ENCODE data around the gene XRRA1. TPM values are rescaled to one million over a fixed set of nuclear protein-coding genes. Genes with fewer than 3 reads are reported as not detected.
A peak's percentile ranks its signal among the peaks of the same experiment; 100 is the strongest.
"Not testable (repeated sequence)": the region's sequence is repeated elsewhere in the genome, so short reads cannot be mapped to it uniquely, and the experiment has no call there.

Gene XRRA1
- total RNA-seq, 1 experiment from 2014 or later, result 1.1 TPM

DNA sequence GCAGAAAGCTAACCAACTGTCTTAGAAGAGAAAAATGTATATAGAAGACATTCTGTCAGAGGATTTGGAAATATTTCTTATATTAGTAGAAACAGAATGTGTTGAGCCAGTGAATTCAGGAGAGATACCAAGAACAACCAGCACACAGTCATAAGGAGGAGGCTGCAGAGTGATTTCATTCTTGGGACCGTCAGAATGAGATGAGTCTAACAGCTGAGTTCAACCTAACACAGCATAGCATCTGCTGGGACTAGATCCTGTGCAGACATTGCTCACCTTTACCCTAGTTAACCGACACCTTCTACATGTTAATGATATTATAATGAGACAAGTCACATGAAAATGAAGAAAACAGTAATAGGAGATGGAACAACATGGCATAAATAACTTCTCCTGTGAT, 85.5 kb downstream of the XRRA1 start:
- Histone ChIP-seq H3K9me3 (peaks cover 24% of the 10 kb centered on the region), H3K4me3 (no peak overlapping the region), H3K27me3 (no peaks in the 10 kb centered on the region), H3K36me3 (peaks cover 72% of the 10 kb centered on the region)
- DNase-seq, result no peak

DNA sequence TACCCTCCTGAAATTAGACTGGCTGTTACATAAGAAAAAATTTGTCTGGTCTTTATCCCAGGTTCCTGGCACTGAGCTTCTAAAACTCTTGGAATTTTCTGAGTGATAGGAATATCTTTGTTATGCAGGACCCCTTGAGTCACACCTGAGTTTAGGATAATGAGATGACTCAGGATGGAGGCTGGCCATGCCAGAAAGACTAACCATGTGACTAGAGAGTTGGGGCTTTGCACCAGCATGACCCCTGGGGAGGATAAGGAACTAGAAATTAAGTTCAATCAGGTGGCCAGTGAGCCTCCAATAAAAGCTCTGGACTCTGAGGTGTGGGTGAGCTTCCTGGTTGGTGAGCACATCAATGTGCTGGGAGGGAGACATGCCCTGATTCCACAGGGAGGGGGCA, 88.1 kb downstream of the XRRA1 start:
- H3K9me3 ChIP-seq, result peaks cover 4% of the 10 kb centered on the region
- H3K36me3 ChIP-seq, result peaks cover 70% of the 10 kb centered on the region
- no peak overlapping the region for H3K4me3 ChIP-seq
- no peak for DNase-seq
- H3K27me3 ChIP-seq, result no peaks in the 10 kb centered on the region

DNA sequence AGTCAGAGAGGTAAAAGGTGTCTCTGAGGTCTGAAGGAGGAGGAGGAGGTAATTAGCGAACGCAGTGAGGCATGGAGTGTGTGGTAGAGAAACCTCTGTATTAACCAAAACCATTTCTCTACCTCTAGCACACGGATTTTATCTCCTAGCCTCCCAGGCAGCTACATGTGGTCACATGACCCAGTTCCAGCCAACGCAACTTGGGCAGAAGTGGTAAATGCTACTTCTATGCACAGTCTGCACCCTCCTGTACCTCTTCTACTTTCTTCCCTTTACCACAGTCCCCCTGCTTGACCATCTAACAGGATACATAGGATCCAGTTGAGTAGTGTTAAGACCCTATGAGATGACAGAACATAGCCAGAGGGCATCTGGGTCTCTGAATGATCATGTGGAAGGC, 95.7 kb downstream of the XRRA1 start:
- Histone ChIP-seq H3K36me3 (peaks cover 55% of the 10 kb centered on the region), H3K9me3 (no peaks in the 10 kb centered on the region), H3K4me3 (no peak overlapping the region), H3K27me3 (no peaks in the 10 kb centered on the region)
- no peak for DNase-seq

DNA sequence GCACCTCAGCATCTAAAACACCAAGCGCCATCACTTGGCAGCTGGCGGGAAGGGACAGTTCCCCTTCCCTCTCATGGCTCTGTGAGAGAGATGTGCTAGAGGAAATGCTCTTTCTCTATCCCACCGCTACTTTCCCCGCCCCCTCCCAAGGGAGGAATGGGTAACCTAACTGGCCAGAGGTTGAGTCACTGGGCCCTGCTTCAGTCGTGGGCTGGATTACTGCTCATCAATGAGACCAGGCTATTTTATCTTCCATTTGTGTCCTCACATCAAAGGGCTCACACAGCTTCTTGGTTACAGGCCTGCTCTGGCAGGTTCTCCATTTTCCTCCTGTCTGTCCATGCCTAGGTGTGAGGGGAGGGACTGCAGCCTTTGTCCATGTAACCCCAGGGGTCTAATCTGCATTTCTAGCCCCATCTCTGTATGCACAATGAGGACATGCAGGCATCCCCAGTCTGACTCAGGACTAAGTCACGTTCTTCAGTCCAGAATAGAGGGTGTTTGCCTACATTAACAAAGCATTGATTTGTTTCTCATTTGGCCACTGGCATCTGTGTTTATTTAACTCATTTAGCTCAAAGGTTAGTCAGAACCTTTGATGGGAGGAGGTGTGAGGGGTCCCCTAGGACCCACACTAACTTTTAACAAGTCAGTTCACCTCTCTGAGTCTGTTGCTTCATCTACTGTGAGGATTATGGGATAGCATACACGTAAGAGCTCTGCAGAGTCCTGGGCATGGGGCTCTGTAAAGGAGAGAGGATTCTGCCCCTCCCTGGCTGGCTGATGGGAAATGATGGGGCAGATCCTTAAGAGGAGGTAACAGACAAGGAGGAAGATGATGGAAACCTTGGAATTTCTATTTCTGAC, 99.1 kb downstream of the XRRA1 start:
- H3K36me3 ChIP-seq, result peaks cover 47% of the 10 kb centered on the region
- H3K4me3 ChIP-seq, result no peak overlapping the region
- no peaks in the 10 kb centered on the region for H3K27me3 ChIP-seq
- DNase-seq, result peak; percentile 77
- no peaks in the 10 kb centered on the region for H3K9me3 ChIP-seq

- no peaks in the 10 kb centered on the region for H3K9me3 ChIP-seq
- H3K36me3 ChIP-seq, result peaks cover 46% of the 10 kb centered on the region
- no peak overlapping the region for H3K4me3 ChIP-seq
- H3K27me3 ChIP-seq, result no peaks in the 10 kb centered on the region
- no peak for DNase-seq
Observed at GRCh38 chr11:74847895-74848294, 101.0 kb downstream of the XRRA1 start.

DNA sequence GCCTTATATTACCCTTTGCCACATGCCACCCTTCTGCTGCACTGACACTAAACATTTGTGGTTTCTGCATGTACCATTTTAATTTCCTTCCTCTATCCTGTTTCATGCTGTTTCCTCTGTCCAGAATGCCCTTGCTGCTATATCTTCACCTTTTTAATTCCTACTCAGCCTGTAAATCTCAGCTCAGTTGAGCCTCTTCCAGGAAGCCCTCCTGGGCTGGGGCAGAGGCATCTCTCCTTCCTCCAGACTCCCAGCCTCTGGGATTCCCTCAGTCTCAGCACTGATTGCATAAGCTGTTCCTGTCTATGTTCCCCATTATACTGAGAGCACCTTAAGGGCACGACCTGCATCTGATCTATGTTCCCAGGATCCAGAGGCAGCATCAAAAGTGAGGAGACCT, 101.5 kb downstream of the XRRA1 start:
- Histone ChIP-seq H3K36me3 (peaks cover 48% of the 10 kb centered on the region), H3K27me3 (no peaks in the 10 kb centered on the region), H3K9me3 (no peaks in the 10 kb centered on the region), H3K4me3 (no peak overlapping the region)
- DNase-seq, result no peak

DNA sequence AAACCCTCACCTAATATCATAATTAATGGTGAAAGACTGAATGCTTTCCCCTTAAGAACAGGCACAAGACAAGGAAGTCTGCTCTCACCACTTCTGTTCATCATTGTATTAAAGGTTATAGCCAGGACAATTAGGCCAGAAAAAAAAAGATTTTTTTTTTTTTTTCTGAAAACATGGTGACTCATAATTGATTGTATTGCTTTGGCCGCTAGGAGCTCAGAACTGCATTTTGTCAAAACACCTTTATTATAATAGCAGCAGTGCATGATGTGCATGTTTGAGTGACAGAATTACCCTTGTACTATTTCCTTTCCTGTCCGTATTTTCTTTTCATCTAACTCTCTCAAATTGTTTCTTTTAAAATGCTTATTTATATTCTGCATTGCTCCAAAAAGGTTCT, 102.1 kb downstream of the XRRA1 start:
- H3K4me3 ChIP-seq, result no peak overlapping the region
- H3K27me3 ChIP-seq, result no peaks in the 10 kb centered on the region
- H3K9me3 ChIP-seq, result no peaks in the 10 kb centered on the region
- no peak for DNase-seq
- H3K36me3 ChIP-seq, result peaks cover 47% of the 10 kb centered on the region

DNA sequence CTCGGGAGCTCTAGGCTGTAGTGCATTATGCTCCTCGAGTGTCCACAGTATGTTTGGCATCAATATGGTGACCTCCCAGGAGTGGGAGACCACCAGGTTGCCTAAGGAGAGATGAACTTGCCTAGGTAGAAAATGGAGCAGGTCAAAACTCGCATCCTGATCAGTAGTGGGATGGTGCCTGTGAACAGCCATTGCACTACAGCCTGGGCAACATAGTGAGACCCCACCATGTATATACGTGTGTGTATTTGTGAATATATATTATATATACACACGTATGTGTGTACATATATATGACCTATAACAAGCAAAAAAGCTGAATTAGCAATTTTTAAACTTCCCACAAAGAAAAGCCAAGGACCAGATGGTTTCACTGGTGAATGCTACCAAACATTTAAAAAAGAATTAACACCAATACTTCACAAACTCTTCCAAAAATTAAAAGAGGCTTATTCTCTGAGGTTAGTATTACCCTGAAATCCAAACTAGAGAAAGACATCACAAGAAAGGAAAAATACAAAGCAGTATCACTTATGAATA, 102.8 kb downstream of the XRRA1 start:
- peaks cover 44% of the 10 kb centered on the region for H3K36me3 ChIP-seq
- DNase-seq, result no peak

GRCh38 chr11:74844865-74845264, 104.0 kb downstream of the XRRA1 start:
- Histone ChIP-seq H3K9me3 (no peaks in the 10 kb centered on the region), H3K36me3 (peaks cover 40% of the 10 kb centered on the region), H3K4me3 (no peak overlapping the region), H3K27me3 (no peaks in the 10 kb centered on the region)
- no peak for DNase-seq

More for the DNA sequence above, 102.8 kb downstream of the XRRA1 start:
- H3K4me3 ChIP-seq, result no peak overlapping the region
- no peaks in the 10 kb centered on the region for H3K27me3 ChIP-seq
- no peaks in the 10 kb centered on the region for H3K9me3 ChIP-seq

- Histone ChIP-seq H3K4me3 (no peak overlapping the region), H3K36me3 (peaks cover 48% of the 10 kb centered on the region), H3K27me3 (no peaks in the 10 kb centered on the region), H3K9me3 (no peaks in the 10 kb centered on the region)
- no peak for DNase-seq
Observed at GRCh38 chr11:74844072-74844471, 104.8 kb downstream of the XRRA1 start.

DNA sequence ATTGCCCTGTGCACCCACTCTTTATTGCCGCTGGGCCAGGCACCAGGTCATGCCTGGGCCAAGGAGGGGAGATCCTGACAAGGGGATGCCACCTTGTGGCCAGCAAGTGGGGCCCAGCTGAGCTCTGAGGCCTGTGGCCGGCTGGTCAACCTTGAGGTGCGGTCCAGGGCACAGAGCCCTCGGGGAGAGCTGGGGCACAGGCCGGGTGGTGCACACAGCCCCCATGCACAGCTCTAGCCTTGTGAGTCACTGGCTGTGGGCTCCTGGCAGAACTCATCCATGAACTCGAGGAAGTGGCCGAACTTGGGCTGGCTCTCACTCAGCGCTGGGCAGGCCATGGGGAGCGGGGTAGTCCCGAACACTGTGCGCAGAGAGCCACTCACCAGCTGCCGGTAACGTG, 105.9 kb downstream of the XRRA1 start:
- DNase-seq, result no peak
- no peaks in the 10 kb centered on the region for H3K27me3 ChIP-seq
- no peak overlapping the region for H3K4me3 ChIP-seq
- H3K9me3 ChIP-seq, result no peaks in the 10 kb centered on the region
- H3K36me3 ChIP-seq, result peaks cover 54% of the 10 kb centered on the region

DNA sequence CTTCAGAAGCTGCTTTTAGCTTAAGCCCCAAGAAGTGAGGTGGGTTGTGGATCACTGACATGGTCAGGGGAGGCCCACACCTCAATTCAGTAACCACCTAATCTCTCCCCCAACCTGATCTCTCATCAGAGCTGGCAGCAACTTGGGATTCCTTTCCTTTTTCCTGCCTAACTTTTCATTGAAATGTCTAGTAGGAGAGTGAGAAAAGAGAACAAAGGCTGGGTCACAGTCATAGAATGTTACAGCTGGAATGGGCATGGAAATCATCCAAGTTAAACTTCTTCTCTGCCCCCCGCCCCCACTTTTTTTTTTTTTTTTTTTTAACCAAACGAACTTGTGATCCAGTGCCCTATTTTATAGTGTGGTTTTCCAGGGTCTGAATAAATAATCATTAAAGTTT, 108.4 kb downstream of the XRRA1 start:
- DNase-seq, result no peak

GRCh38 chr11:74839971-74840370, 108.9 kb downstream of the XRRA1 start:
- H3K4me3 ChIP-seq, result no peak overlapping the region
- H3K9me3 ChIP-seq, result no peaks in the 10 kb centered on the region
- DNase-seq, result no peak
- peaks cover 70% of the 10 kb centered on the region for H3K36me3 ChIP-seq
- no peaks in the 10 kb centered on the region for H3K27me3 ChIP-seq

More for the DNA sequence above, 108.4 kb downstream of the XRRA1 start:
- Histone ChIP-seq H3K36me3 (peaks cover 69% of the 10 kb centered on the region), H3K4me3 (no peak overlapping the region), H3K9me3 (no peaks in the 10 kb centered on the region), H3K27me3 (no peaks in the 10 kb centered on the region)

- no peak for DNase-seq
- Histone ChIP-seq H3K9me3 (no peaks in the 10 kb centered on the region), H3K27me3 (no peaks in the 10 kb centered on the region), H3K36me3 (peaks cover 70% of the 10 kb centered on the region), H3K4me3 (no peak overlapping the region)
Observed at GRCh38 chr11:74839446-74839845, 109.4 kb downstream of the XRRA1 start.

- Histone ChIP-seq H3K36me3 (peaks cover 72% of the 10 kb centered on the region), H3K9me3 (no peaks in the 10 kb centered on the region), H3K4me3 (no peak overlapping the region), H3K27me3 (no peaks in the 10 kb centered on the region)
- no peak for DNase-seq
Observed at GRCh38 chr11:74838188-74838587, 110.7 kb downstream of the XRRA1 start.

- Histone ChIP-seq H3K9me3 (no peaks in the 10 kb centered on the region), H3K36me3 (peaks cover 62% of the 10 kb centered on the region), H3K27me3 (no peaks in the 10 kb centered on the region), H3K4me3 (no peak overlapping the region)
- DNase-seq, result no peak
Observed at GRCh38 chr11:74837191-74837590, 111.7 kb downstream of the XRRA1 start.

DNA sequence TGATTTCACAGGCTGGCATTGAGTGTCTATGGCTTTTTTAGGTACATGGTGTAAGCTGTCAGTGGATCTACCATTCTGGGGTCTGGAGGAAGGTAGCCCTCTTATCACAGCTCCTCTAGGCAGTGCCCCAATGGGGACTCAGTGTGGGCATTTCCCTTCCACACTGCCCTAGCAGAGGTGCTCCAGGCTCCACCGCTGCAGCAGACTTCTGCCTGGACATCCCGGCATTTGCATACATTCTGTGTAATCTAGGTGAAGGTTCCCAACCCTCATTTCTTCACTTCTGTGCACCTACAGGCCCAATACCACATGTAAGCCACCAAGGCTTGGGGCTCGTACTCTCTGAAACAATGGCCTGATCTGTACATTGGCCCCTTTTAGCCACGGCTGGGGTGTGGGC, 122.0 kb downstream of the XRRA1 start:
- H3K36me3 ChIP-seq, result peaks cover 74% of the 10 kb centered on the region
- H3K4me3 ChIP-seq, result no peak overlapping the region
- H3K27me3 ChIP-seq, result no peaks in the 10 kb centered on the region
- peaks cover 34% of the 10 kb centered on the region for H3K9me3 ChIP-seq
- DNase-seq, result no peak

DNA sequence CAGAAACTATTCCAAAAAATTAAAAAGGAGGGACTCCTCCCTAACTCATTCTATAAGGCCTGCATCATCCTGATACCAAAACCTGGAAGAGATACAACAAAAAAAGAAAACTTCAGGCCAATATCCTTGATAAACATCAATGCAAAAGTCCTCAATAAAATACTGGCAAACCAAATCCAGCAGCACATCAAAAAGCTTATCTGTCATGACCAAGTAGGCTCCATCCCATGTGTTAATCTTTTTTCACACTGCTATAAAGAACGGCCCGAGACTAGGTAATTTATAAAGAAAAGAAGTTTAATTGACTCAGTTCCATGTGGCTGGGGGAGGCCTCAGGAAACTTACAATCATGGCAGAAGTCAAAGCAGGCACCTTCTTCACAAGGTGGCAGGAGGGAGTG, 123.3 kb downstream of the XRRA1 start:
- Histone ChIP-seq H3K36me3 (peaks cover 77% of the 10 kb centered on the region), H3K9me3 (peaks cover 34% of the 10 kb centered on the region)
- not testable (repeated sequence) for DNase-seq, H3K27me3 ChIP-seq, H3K4me3 ChIP-seq
